Heart left ventricle (tissue), 16 donors: ENCODE measurements around the gene CYP21A2. TPM values are rescaled to one million over a fixed set of nuclear protein-coding genes. Genes with fewer than 3 reads are reported as not detected.
"Not testable (repeated sequence)": the region's sequence is repeated elsewhere in the genome, so short reads cannot be mapped to it uniquely, and the experiment has no call there.

Experiments
- ATAC-seq, 4 donors: fragments of 200-7000 bp; cut with Tn5 transposase; one replicate each; pipeline ENCODE4 v1.9.1; 2020 to 2022; ENCODE audit warnings: moderate library complexity in 4 of 4, mild to moderate bottlenecking in 3 of 4, moderate number of reproducible peaks in 1 of 4
- DNase-seq, 5 donors: peaks; one replicate each; pipeline ENCODE4 v3.0.0-alpha.2; 2020
- H3K27ac ChIP-seq, 12 donors: fragments of 200-600 bp; sonication (generic) in 4 of 12; one replicate each; pipeline versions ENCODE4 v1.5.0 to v1.8.0; 2016 to 2022; ENCODE audit warnings: mild to moderate bottlenecking in 2 of 12
- H3K27me3 ChIP-seq, 9 donors: fragments of 200-600 bp; sonication (generic) in 2 of 9; one replicate each; pipeline versions ENCODE4 v1.5.1 to v1.8.0; 2016 to 2022; ENCODE audit warnings: mild to moderate bottlenecking in 3 of 9
- H3K36me3 ChIP-seq, 9 donors: fragments of 200-600 bp; sonication (generic) in 2 of 9; one replicate each; pipeline versions ENCODE4 v1.5.0 to v1.8.0; 2018 to 2022; ENCODE audit warnings: mild to moderate bottlenecking in 2 of 9
- H3K4me1 ChIP-seq, 12 donors: fragments of 200-600 bp; sonication (generic) in 4 of 12; one replicate each; pipeline versions ENCODE4 v1.5.0 to v1.8.0; 2016 to 2022; ENCODE audit warnings: mild to moderate bottlenecking in 3 of 12
- H3K4me3 ChIP-seq, 12 donors: fragments of 200-600 bp; sonication (generic) in 4 of 12; one replicate each; pipeline versions ENCODE4 v1.5.0 to v1.8.0; 2017 to 2022; ENCODE audit warnings: mild to moderate bottlenecking in 9 of 12, moderate library complexity in 4 of 12
- H3K9me3 ChIP-seq, 12 donors: fragments of 200-600 bp; sonication (generic) in 4 of 12; one replicate each; pipeline versions ENCODE4 v1.5.0 to v1.8.0; 2016 to 2022; ENCODE audit warnings: mild to moderate bottlenecking in 1 of 12
- WGBS, 4 donors: extraction: QIAGEN DNeasy Blood & Tissue Kit in 2 of 4; methylation state at CpG; one replicate each; pipeline versions ENCODE4 v1.1.5 to v1.1.7; 2013 to 2018; 5-methylcytosine and 5-hydroxymethylcytosine counted together
- intact Hi-C, 10 donors: fragments of 100-400 bp; cut with DNase I; formaldehyde crosslinking; loops; one replicate each; pipeline versions ENCODE4 v1.11.1 to v1.14.2; 2022
- polyA plus RNA-seq, 2 donors: library from polyadenylated mRNA; stranded (reverse); fragments of 200-250 nt; gene quantifications; one replicate each; pipeline ENCODE4 v1.2.3, GENCODE V29; 2013
- total RNA-seq, 9 donors: library from RNA; depleted of rRNA in 2 of 9; stranded (reverse); fragments of >200 nt in 2 of 9; fragmentation: NEBNext Ultra II Directional in 3 of 9; extraction: Animal tissue kit (Norgen Biotek cat#: 25700) in 3 of 9; gene quantifications; one replicate each; pipeline versions ENCODE4 v1.1.0 to v1.2.4, GENCODE V29; 2016 to 2023
- donor health status: ischemic (EF 13 %, LVEDD 7.1; RV severe dilation, severe dysfunction).
- donor health status: healthy with polysubstance abuse.
- donor health status: DM: no; HTN: yes; CAD: no.
- donor health status: DM: no; HTN: no; CAD: no.
- donor health status: ischemic (EF 25% LVEDD 6.9; RV normal size, moderate dysfunction).
- donor health status: ischemic (EF 25% LVEDD 5.7; RV mildly dilated, moderate dysfunction).
- donor health status: healthy.
- donor health status: DM: yes; HTN: yes; CAD: no.
- donor health status: ischemic (EF 35%, LVEDD 5.7; RV mildly dilated, moderate dysfunction).
- donor health status: nonischemic (EF 11% LVEDD 7.7; RV severe dilation, severe dysfunction).
- donor health status: DM: yes; HTN: yes; CAD: no.
- donor health status: PGD.
- donor health status: ischemic (EF 29% LVEDD 5.4; RV normal size, mild dysfunction).
- donor health status: nonischemic (EF 23%, LVEDD 6.1; RV moderate dilation, normal function).

Gene CYP21A2
- total and polyA plus RNA-seq, 11 donors = 0.11 to 3.0 (median 0.69) TPM; not detected in 2

DNA sequence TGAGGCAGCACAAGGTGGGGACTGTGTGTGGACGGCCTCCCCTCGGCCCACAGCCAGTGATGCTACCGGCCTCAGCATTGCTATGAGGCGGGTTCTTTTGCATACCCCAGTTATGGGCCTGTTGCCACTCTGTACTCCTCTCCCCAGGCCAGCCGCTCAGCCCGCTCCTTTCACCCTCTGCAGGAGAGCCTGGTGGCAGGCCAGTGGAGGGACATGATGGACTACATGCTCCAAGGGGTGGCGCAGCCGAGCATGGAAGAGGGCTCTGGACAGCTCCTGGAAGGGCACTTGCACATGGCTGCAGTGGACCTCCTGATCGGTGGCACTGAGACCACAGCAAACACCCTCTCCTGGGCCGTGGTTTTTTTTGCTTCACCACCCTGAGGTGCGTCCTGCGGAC, 31.1 kb upstream of the CYP21A2 start:
- H3K36me3 ChIP-seq, H3K4me1 ChIP-seq, intact Hi-C loops, H3K27me3 ChIP-seq, ATAC-seq, H3K4me3 ChIP-seq, H3K9me3 ChIP-seq, H3K27ac ChIP-seq: not testable (repeated sequence)
- WGBS, 4 donors = 68 to 80% (median 79%) methylated on average over 9 to 12 of the region's 12 CpGs; no CpG with 5 or more reads in 1 of the 4 donors
- DNase-seq = peak in 1 of 5 donors; percentile 18

DNA sequence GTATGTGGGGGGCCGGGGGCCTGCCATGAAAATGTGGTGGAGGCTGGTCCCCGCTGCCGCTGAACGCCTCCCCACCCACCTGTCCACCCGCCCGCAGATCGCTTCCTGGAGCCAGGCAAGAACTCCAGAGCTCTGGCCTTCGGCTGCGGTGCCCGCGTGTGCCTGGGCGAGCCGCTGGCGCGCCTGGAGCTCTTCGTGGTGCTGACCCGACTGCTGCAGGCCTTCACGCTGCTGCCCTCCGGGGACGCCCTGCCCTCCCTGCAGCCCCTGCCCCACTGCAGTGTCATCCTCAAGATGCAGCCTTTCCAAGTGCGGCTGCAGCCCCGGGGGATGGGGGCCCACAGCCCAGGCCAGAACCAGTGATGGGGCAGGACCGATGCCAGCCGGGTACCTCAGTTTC, 30.2 kb upstream of the CYP21A2 start:
- H3K4me1 ChIP-seq, H3K27ac ChIP-seq, H3K9me3 ChIP-seq, H3K36me3 ChIP-seq, ATAC-seq, H3K27me3 ChIP-seq, DNase-seq, intact Hi-C loops, H3K4me3 ChIP-seq: not testable (repeated sequence)
- no CpG with 5 or more reads among the region's 24 CpGs for WGBS, 4 donors

DNA sequence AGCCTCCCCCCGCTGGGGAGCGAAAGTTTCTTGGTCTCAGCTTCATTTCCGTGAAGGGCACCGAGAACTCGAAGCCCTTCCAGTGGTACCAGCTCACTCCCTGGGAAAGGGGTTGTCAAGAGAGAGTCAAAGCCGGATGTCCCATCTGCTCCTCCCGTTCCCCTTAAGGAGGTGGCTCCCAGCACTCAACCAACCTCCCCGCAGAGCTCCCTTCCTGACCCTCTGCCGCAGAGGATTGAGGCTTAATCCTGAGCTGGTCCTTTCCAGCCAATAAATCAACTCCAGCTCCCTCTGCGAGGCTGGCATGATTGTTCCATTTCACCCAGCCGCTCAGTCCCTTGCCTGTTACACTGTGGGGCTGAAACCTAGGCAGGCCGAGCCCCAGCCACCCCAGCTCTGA, 29.6 kb upstream of the CYP21A2 start:
- ATAC-seq, H3K4me3 ChIP-seq, DNase-seq, H3K27me3 ChIP-seq, H3K27ac ChIP-seq, H3K9me3 ChIP-seq, H3K4me1 ChIP-seq, H3K36me3 ChIP-seq, intact Hi-C loops: not testable (repeated sequence)
- WGBS, 4 donors = 48 to 75% (median 68%) methylated on average over 7 to 8 of the region's 12 CpGs; no CpG with 5 or more reads in 1 of the 4 donors

DNA sequence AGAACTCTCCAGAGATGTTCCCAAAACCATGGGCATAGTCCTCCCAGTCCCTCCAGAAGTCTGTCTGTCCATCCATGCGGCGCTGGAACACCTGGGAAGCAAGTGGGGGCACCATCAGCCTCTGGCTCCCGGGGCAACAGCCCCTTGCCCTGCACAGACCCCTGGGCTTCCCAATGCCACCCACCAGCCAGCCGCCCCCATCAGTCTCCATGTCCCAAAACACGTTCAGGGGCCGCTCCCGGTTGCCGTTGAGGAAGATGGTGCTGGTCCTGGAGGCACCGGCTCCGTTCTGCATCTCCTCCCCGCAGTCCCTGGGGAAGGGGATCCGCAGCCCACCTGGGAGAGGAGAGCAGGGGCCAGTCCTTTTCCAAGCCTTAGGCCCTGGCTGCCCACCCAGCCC, 28.7 kb upstream of the CYP21A2 start:
- ATAC-seq, H3K36me3 ChIP-seq, H3K9me3 ChIP-seq, H3K4me3 ChIP-seq, intact Hi-C loops, H3K27me3 ChIP-seq, H3K4me1 ChIP-seq, H3K27ac ChIP-seq: not testable (repeated sequence)
- WGBS, 4 donors = 66 to 88% (median 79%) methylated on average over 5 to 11 of the region's 12 CpGs; no CpG with 5 or more reads in 1 of the 4 donors
- DNase-seq = peak in 1 of 5 donors; percentile 34

DNA sequence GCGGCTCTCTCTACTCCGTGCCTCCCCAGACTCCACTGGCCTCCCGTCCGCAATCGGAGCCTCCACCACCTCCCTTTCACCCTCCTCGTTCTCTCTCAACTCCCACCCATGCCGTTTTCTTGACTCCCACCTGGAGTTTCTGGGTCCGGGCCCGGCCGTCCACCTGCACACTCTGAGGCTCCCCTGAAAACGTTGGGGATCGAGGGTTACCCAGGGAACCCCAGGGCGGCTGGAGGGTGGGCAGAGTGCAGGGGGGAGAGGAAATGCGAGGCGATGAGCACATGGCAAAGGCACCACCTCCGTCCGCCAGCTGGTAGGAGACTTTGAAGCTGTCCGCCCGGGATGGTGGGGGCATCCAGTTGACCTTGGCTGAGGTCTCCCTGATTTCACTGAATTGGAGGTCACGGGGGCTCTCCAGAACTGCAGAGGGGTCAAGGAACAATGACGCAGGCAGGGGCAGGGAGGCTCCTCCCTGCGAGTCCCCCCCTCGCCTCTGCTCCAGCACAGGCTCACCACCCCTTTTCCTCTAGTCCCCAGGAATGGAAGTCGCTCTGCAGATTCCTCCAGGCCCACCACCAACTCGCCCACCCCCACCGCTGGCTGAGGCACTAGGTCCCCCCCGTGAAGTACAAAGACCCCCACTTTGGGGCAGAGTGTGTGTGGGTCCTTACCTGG, 27.2 kb upstream of the CYP21A2 start:
- H3K36me3 ChIP-seq, H3K27ac ChIP-seq, H3K9me3 ChIP-seq, H3K27me3 ChIP-seq, ATAC-seq, intact Hi-C loops, H3K4me1 ChIP-seq, H3K4me3 ChIP-seq: not testable (repeated sequence)
- WGBS, 4 donors = 60 to 84% (median 78%) methylated on average over 4 to 18 of the region's 27 CpGs
- peak in 1 of 5 donors; percentile 44 for DNase-seq

DNA sequence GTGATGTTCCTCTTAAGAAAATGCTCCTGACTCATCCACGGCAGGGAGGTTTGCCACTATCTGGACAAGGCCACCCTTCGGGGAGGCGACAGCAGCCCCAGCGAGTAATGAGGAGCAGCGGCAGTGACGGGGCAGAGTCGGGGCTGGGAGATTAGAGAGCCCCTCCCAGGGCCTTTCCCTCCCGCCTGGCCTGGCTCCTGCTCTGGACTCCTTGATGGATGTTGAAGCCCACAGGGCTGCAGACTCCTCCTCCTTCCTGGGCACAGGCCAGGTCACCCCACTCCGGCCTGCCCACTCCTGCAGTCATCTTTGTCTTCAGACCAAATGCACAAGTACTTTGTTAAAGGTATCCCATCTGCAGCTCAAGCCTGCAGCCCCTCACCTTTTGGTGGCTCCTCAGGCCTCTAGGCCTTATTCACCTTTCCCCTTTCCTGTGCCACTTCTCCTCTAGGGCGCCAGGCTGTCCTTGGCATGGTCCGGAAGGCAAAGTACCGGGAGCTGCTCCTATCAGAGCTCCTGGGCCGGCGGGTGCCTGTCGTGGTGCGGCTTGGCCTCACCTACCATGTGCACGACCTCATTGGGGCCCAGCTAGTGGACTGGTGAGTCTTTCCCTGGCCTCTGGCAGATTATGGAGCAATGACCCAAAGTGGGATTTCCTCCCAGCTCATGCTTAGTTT, 25.1 kb upstream of the CYP21A2 start:
- H3K27me3 ChIP-seq, H3K36me3 ChIP-seq, intact Hi-C loops, H3K4me3 ChIP-seq, H3K4me1 ChIP-seq, H3K27ac ChIP-seq, H3K9me3 ChIP-seq: not testable (repeated sequence)
- ATAC-seq (peak in 1 of 4 donors; percentile 12), DNase-seq (peak in 2 of 5 donors; percentile 19 to 36)
- 80 to 89% (median 85%) methylated on average over 13 to 17 of the region's 17 CpGs for WGBS, 4 donors

DNA sequence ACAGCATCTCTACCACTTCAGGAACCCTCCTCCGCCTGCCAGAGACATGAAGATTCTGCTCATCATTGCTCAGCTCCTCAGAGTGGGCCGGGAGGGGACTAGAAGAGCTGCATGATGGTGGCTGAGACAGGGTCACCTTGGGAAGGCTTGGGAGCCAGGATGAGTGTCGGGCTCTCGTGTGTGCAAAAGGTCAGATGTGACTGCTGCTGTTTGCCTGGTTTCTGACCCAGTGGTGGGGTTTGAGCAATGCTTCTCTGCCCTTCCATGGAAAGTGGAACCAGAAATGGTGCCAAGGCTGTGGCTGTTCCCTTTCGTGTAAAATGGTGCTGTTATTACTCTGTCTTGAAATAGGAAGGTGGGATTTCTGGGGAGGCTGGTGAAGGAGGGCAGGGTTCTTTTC, 24.5 kb upstream of the CYP21A2 start:
- H3K4me1 ChIP-seq, H3K36me3 ChIP-seq, H3K27ac ChIP-seq, DNase-seq, H3K9me3 ChIP-seq, H3K27me3 ChIP-seq, intact Hi-C loops, H3K4me3 ChIP-seq, ATAC-seq: not testable (repeated sequence)
- no CpG with 5 or more reads among the region's 5 CpGs for WGBS, 4 donors

DNA sequence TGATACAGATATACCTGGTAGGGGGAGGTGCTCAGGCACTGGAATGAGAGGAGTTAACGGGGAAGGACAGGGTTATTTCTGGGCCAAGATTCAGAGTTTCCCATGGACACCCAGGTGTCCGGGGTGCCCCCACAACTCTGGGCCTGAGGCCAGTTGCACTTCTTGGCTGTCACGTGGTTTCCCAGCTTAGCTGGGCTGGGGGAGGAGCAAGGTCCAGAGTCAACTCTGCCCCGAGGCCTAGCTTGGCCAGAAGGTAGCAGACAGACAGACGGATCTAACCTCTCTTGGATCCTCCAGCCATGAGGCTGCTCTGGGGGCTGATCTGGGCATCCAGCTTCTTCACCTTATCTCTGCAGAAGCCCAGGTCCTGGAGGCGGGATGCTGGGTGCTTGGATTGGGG, 23.7 kb upstream of the CYP21A2 start, which contains the start of gene C4B:
C4B (plus strand) TSS at position 249 of the 400 bp plus-strand sequence; CDS start at position 300, 51 bp downstream.
- H3K4me3 ChIP-seq, H3K27ac ChIP-seq, DNase-seq, H3K36me3 ChIP-seq, H3K4me1 ChIP-seq, intact Hi-C loops, H3K9me3 ChIP-seq, H3K27me3 ChIP-seq: not testable (repeated sequence)
- no CpG with 5 or more reads among the region's 6 CpGs for WGBS, 4 donors
- ATAC-seq = peak; percentile 80 to 90 (median 85)

DNA sequence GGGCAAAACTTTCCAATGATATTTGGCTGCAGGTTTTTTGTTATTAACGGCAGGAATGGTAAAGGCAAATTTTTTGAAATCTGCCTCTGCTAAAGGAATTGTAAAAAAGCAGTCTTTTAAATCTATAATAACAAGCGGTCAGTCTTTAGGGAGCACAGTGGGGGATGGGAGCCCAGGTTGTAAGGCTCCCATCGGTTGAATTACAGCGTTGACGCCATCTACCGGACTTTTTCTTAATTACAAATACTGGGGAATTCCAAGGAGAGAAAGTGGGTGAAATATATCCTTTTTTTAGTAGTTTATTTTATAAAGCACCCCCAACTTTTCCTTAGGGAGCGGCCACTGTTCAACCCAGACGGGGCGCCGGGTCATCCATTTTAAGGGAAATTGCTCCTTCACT, 16.1 kb upstream of the CYP21A2 start:
- DNase-seq, H3K27me3 ChIP-seq, intact Hi-C loops, H3K9me3 ChIP-seq, H3K36me3 ChIP-seq, H3K4me1 ChIP-seq, H3K27ac ChIP-seq, H3K4me3 ChIP-seq: not testable (repeated sequence)
- no CpG with 5 or more reads among the region's 10 CpGs for WGBS, 4 donors
- peak in 1 of 4 donors; percentile 9 for ATAC-seq

DNA sequence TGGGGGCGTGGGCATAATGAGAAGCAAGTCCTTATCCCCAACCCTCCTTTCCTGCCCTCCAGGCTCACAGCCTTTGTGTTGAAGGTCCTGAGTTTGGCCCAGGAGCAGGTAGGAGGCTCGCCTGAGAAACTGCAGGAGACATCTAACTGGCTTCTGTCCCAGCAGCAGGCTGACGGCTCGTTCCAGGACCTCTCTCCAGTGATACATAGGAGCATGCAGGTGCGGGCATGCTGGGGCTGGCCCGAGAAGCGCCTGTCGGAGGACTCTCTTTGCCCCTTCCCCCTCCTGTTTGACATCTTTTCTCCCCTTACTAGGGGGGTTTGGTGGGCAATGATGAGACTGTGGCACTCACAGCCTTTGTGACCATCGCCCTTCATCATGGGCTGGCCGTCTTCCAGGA, 9.6 kb upstream of the CYP21A2 start:
- intact Hi-C loops, H3K36me3 ChIP-seq, H3K4me3 ChIP-seq, H3K27ac ChIP-seq, ATAC-seq, H3K9me3 ChIP-seq, H3K4me1 ChIP-seq, H3K27me3 ChIP-seq, DNase-seq: not testable (repeated sequence)
- 88 to 92% (median 91%) methylated on average over 7 of the region's 10 CpGs; no CpG with 5 or more reads in 1 of the 4 donors for WGBS, 4 donors

DNA sequence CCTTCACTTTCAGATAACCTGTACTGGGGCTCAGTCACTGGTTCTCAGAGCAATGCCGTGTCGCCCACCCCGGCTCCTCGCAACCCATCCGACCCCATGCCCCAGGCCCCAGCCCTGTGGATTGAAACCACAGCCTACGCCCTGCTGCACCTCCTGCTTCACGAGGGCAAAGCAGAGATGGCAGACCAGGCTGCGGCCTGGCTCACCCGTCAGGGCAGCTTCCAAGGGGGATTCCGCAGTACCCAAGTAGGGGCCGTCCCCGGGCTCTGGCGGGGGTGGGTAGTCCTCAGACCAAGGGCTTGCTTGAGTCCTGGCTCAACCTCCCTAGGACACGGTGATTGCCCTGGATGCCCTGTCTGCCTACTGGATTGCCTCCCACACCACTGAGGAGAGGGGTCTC, 8.7 kb upstream of the CYP21A2 start:
- intact Hi-C loops = not testable (repeated sequence)

More for the DNA sequence above, 8.7 kb upstream of the CYP21A2 start:
- not testable (repeated sequence) for H3K4me3 ChIP-seq, H3K9me3 ChIP-seq, H3K4me1 ChIP-seq, ATAC-seq, H3K27ac ChIP-seq, H3K27me3 ChIP-seq, H3K36me3 ChIP-seq
- DNase-seq = peak in 1 of 5 donors; percentile 21
- WGBS, 4 donors = 90 to 94% (median 91%) methylated on average over 5 to 8 of the region's 14 CpGs; no CpG with 5 or more reads in 1 of the 4 donors
